HK-2 (cell line): Measurements from ENCODE around the gene NFATC1.

Source experiments
- DNase-seq: peaks from one replicate; pipeline ENCODE4 v3.0.0-alpha.2; 2018; ENCODE audit not compliant: unreplicated experiment

The NFATC1 gene

GRCh38 chr18:79507546-79508480 lies 112.1 kb downstream of the NFATC1 start:
- no peak for DNase-seq

- no peak for DNase-seq
These were observed 113.1 kb downstream of the NFATC1 start for GRCh38 chr18:79508565-79509535.

GRCh38 chr18:79509536-79509930 lies 113.8 kb downstream of the NFATC1 start:
- DNase-seq: no peak

- DNase-seq: no peak
These were observed 114.4 kb downstream of the NFATC1 start for GRCh38 chr18:79510046-79510685.

GRCh38 chr18:79510731-79511241 lies 115.1 kb downstream of the NFATC1 start:
- no peak for DNase-seq

- DNase-seq: no peak
These were observed 115.5 kb downstream of the NFATC1 start for GRCh38 chr18:79511271-79511670.

- no peak for DNase-seq
These were observed 116.1 kb downstream of the NFATC1 start for GRCh38 chr18:79511671-79512301.

GRCh38 chr18:79512461-79513380 lies 117.0 kb downstream of the NFATC1 start:
- no peak for DNase-seq

- DNase-seq: no peak
These were observed 117.8 kb downstream of the NFATC1 start for GRCh38 chr18:79513381-79514081.

GRCh38 chr18:79515331-79515730 lies 119.6 kb downstream of the NFATC1 start:
- no peak for DNase-seq

GRCh38 chr18:79515944-79516351 lies 120.2 kb downstream of the NFATC1 start:
- no peak for DNase-seq

- no peak for DNase-seq
These were observed 120.8 kb downstream of the NFATC1 start for GRCh38 chr18:79516441-79516931.

GRCh38 chr18:79517341-79517740 lies 121.6 kb downstream of the NFATC1 start:
- no peak for DNase-seq

GRCh38 chr18:79518028-79518682 lies 122.4 kb downstream of the NFATC1 start:
- no peak for DNase-seq

- no peak for DNase-seq
These were observed 123.0 kb downstream of the NFATC1 start for GRCh38 chr18:79518683-79519128.

GRCh38 chr18:79519751-79520477 lies 124.2 kb downstream of the NFATC1 start:
- DNase-seq: no peak

GRCh38 chr18:79520478-79521390 lies 125.0 kb downstream of the NFATC1 start:
- DNase-seq: no peak
